HG02943 (cell line): ENCODE data around the gene CCDC33.
"Not testable (repeated sequence)": the region's sequence is repeated elsewhere in the genome, so short reads cannot be mapped to it uniquely, and the experiment has no call there.

Source experiments
- ATAC-seq: cut with Tn5 transposase; IDR thresholded peaks from one replicate; pipeline ENCODE4 v1.9.1; 2021; ENCODE audit warnings: mild to moderate bottlenecking, low read depth, moderate library complexity; ENCODE audit not compliant: unreplicated experiment

CCDC33 gene

DNA sequence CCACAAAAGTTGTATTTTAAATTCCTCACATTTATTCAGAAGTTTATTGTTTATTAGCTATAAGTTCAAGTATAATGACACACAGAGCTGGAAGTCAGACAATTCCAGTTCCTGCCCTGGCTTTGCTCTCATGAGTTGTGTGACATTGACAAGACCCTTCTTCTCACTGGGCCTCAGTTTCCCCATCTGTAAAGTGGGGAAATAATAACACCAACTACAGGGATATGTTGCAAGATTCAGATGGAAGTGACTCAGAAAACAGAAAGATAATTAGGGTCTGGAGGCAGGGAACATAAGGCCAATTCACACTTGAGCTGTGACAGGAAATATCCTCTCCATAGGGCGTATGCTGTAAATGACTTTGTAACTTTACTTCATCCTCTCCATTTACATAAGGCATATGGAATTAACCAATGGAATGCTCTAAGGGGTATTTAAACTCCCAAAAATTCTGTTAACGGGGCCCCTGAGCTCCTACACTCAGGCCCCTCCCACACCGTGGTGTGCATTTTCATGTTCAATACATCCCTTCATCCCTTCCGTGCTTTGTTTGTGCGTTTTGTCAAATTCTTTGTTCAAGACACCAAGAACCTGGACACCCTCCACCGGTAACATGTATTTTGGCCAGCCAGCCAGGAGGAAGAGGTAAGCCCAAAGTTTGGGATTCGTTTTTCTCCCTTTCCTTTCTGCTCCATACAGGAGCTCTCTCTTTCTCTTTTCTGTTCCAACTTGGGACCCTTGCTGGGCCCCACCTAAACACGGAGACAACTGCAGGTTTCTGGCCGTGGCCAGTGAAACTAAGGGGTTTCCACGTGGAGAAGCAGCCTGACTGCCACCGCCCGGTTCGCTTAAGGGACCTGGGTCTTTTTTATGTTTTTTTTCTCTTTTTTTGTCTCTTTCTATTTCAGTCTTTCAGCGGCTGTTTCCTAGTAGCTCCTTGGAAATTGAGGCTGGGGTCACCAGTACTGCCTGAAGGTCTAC lies 114.5 kb downstream of the CCDC33 start:
- no peak for ATAC-seq

GRCh38 chr15:74351670-74352069 lies 115.5 kb downstream of the CCDC33 start:
- no peak for ATAC-seq

DNA sequence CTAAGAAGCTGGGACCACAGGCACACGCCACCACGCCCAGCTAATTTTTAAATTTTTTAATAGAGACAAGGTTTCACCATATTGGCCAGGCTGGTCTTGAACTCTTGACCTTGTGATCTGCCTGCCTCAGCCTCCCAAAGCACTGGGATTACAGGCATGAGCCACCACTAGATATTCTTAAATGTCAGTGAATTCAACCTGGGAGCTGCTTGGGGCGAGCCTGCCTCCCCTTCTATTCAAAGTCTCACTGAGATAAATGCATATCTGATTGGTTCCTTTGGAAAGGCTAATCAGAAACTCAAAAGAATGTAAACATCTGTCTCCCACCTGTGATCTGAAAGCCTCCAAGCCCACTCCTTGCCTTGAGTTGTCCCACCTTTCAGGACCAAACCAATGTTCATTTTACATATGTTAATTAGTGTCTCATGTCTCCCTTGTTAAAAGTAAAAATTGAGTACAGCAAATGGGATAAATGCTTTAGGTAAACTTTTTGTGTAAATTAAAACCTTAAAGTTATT lies 116.3 kb downstream of the CCDC33 start:
- ATAC-seq = no peak

GRCh38 chr15:74353992-74354391 lies 117.9 kb downstream of the CCDC33 start:
- not testable (repeated sequence) for ATAC-seq

- not testable (repeated sequence) for ATAC-seq
Measured at GRCh38 chr15:74356050-74356449, 119.9 kb downstream of the CCDC33 start.

DNA sequence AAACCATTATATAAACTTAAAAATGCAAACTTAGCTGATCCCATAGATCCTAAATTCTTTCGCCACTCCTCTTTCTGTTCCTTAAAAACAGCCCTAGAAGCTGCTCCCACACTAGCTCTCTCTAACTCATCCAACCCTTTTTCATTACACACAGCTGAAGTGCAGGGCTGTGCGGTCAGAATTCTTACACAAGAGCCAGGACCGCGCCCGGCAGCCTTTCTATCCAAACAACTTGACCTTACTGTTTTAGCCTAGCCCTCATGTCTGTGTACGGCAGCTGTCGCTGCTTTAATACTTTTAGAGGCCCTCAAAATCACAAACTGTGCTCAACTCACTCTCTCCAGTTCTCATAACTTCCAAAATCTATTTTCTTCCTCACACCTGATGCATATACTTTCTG lies 121.4 kb downstream of the CCDC33 start:
- ATAC-seq = not testable (repeated sequence)

GRCh38 chr15:74359376-74359775 lies 123.2 kb downstream of the CCDC33 start:
- ATAC-seq = not testable (repeated sequence)

GRCh38 chr15:74360855-74361254 lies 124.7 kb downstream of the CCDC33 start:
- not testable (repeated sequence) for ATAC-seq

- ATAC-seq = no peak
Measured at GRCh38 chr15:74362482-74362881, 126.4 kb downstream of the CCDC33 start.

DNA sequence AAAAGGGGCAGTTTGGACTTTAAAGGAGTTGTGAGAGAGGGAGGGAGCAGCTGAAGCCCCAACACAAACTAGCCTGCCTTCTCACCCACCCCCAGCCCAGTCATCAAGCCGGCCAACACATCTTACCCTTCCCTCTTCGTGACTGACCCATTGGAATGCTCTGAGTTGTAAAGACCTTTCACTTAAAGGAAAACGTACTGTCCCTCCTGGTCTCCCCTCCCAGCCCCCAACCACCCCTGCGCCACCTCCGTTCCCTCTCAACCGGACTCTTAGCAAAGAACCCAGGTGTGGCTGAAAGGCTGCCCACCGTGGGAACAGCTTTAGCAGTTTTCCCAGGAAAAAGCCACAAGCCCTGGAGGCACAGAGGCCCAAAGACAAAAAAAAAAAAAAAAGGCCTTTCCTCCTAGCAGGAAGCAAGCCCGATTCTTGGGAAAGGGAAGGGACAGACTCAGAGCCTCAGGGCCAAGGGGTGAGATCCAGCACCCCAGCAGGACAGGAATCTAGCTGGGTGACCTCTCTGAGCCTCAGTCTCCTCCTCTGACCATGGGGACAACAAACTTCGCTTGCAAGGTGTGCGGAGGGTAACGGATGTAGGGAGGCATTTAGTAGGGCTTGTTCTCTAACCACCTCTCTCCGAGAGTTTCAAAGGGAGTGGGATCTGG lies 128.9 kb downstream of the CCDC33 start:
- no peak for ATAC-seq

DNA sequence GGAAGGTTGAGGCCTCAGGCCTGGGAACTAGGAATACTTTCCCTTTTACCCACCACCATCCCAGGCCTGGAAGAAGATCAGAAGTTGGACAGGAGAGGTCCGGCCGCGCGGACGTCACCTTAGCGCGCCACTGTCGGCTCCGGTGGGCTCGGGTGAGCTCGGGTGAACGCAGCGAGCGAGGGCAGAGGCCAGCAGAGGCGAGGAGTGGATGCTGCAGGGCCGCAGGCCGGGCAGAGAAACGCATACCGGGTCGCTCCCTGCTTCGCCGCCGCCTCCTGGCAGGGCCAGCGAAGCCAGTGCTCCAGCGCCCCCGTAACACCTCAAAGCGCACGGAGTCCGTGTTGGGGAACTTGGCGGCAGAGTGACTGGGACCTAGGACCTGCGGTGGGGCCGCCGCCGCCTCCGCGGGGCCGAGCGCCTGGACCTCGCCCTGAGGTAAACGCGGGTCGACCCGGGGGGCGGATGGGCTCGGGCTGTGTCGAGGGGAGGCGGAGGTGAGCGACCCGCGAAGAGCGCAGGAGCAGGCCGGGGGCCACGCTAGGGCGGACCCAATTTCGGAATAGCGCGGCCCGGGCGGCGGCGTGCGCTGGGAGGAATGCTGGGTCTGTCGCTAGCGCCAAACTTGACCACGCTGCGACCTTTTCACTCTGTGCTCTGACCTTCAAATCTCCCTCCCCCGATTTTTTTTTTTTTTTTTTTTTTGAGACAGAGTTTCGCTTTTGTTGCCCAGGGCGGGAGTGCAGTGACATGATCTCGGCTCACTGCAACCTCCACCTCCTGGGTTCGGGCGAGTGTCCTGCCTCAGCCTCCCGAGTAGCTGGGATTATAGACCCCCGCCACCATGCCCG lies 129.7 kb downstream of the CCDC33 start:
- no peak for ATAC-seq

DNA sequence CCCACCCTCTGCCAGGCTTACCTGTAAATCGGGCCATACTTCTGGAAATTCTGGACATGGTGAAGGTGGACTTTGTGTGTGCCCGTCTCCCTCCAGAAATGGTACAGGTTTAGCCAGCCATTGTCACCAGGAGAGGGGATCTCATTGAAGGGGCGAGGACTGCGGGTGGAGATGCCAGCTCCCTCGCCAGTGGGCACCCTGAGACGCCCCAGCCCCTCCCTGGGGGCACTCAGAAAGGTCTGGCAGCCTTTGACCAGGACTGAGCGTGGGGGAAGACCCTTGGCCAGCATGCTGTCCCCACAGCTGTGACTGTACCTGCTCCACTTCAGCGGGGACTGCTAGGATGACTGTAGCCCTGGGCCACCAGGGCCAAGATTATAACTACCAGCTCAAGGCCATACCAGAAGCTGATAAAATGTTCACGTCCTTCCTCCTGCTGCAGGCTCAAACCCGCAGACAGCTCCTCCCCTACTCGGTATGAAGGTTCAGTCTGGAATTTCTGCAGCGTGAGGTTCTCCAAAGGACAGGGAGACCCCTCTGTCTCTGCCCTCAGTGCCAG lies 131.2 kb downstream of the CCDC33 start, which contains the start of gene CYP11A1:
Gene CYP11A1 (minus strand): TSS at position 351 of the 559 bp plus-strand sequence. CDS start 61 bp downstream, at position 290.
- ATAC-seq = no peak

DNA sequence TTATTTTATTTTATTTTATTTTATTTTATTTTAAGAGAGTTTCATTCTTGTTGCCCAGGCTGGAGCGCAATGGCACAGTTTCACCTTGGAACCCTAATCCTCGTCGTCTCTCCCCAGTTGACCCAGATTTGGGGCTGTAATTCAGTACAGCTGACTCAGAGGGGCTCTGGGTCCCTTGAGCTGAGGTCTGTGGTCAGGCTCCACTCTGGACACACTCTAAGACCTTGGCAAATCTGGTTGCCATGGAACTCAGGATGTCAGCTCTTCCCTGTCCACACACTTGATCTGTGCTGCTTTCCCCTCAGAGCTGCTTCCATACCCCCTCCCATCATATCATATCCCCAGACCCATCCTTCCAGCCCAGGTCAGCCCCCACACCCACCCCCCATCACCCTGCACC lies 132.0 kb downstream of the CCDC33 start:
- no peak for ATAC-seq

DNA sequence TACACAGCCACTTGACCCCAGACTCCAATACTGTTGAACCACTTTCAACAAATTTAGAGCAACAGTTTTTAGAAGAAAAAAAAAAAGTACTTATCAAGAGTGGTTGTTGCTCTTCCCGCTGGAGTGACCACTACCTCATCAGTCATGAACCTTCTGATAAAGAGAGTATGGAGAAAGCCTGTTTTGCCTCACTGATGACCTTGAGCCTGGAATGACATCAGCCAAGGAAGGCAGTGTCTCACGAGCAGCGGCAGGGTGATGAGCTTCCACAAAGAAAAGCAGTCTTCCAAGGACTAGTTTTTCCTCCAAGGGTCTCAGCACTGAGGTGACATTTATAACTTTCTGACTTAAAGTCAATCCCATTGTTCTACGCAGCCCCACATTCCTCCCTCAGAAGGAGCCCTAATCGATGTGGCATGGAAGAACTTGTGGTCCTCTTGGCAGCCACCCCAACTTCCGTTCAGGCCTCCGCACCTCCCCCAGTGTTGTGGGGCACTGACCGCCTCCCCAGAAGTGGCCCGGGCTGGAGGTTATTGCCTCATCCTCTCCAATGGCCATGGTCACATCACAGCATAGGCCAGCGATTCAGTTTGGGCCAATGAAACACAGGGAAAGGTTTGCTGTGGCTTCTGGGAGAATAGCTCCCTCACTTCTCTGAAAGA lies 133.1 kb downstream of the CCDC33 start:
- no peak for ATAC-seq

DNA sequence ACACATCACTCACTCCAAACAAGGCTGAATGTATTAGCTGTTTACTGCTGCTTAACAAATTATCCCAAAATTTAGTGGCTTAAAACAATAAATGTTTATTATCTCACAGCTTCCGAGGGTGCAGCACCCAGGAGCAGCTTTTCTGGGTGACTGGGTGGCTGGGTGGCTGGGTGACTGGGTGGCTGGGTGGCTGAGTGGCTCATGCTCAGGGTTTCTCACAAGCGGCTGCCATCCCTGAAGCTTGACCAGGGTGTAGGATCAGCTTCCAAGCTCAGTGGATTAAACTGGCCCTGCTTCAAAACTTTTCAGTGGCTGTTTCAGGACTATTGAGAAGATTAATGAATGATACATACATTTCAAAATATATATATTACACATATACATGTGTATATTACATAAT lies 133.6 kb downstream of the CCDC33 start:
- no peak for ATAC-seq

DNA sequence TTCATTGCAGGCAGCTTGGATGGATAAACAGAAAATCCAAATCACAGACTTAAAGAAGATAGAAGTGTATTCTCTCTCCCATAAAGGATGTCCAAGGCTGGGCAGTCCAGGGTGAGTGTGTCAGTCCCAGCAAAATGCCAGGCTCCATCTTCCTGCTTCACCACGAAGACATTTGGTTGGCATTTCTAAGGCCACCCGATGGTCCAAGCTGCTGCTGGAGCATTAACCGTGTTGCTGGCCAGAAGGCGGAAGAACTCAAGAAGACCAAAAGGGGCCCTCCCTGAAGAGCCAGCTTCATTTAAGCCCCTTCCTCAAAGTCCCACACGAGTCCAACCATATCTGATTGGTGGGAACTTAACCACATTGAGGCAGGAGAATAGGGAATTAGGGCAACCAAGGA lies 134.3 kb downstream of the CCDC33 start:
- no peak for ATAC-seq

DNA sequence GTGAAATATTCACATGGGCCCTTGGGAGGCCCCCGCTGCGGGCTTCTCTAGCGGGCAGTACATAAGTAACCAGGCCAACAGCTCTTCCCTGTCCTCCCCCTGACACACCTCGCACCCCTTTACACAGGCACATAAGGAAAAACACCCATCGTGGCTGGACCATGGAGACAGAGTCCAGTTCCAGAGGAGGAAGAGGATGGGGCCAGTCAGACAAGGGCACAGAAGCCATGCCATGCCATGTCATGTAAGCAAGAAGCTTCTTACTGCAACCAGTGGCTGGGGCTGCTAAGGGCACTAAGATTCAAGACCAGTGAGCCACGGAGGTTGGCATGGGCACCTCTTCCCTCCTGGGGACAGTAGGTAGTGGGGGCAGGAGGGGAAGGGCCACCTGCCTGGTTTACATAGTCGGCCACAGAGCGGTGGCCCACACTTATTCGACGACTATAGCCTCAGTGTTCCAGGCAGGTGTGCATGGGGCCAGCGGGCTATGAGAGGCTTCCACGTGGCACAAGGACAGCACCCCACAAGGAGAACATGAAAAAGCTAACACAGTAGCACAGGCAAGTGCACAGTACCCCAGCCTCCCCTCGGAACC lies 137.0 kb downstream of the CCDC33 start:
- ATAC-seq = no peak

DNA sequence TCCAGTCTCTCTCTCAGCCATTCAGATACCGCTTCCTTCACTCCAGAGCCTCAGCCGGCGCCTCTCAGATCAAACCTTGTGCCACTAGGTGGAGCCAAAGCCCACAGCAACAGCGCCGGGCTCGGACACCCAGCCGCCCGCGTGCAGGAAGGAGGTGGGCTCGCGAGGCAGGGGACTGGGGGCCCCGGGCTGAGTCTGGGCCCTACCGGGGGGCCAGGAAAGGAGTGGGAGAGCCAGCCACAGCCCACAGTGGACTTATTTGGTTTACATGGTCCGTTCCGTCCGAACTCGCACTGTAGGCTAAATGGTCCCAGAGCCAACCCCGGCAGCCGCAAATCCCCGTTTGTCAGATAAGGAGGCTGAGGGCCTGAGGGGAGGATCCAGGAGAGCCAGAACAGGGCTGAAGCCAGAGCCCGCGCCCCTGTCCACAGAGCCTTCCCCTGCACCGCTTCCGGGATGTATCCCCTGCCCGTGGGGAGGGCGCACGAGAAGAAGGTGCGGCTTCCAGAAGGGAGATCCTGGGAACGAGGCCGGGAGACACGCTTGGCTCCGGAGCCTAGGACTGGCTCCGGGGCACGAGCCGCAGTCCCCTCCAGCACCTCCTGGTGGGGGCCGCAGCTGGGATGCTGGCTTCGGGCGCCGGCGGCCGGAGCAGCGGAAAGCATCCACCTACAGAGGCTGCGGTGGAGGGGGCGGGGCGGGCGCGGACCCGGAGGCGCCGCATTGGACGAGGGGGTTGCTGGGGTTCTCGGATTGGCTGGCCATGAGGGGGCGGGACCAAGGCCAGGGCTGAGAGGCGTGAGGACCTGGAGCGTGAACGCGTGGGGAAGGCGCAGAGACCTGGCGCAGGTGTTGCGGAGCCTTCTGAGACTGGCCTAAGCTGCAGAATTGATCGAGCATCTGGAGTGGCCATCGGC lies 137.9 kb downstream of the CCDC33 start:
- ATAC-seq = peak; percentile 62
